ENCODE measurements around the gene TMEM263.

DNA sequence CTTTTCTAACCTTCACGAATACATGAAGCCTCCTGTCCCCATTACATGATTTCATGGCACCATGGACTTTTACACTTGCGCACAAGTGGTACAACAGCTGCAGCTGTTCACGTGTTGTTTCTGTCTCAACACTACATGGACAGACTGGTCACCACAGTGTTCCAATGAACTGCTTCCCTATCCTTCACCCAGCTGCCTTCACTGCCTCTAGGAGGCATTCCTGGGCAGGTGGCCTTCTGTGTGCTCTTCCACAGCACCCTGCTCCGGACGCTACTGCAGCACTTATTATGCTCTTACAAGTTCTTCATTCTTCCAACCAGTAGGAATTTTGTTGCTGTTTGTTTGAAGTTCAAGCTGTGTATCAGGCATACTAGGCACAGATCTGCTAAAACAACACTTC is 29.8 kb downstream of the TMEM263 start:
- TF ChIP-seq CEBPB (IDR thresholded peaks at IDR 0.05), result no peak
- no peak for TF ChIP-seq POLR2A (IDR thresholded peaks at IDR 0.05; ENCODE audit: low read length)
- TF ChIP-seq, protein P1, sequence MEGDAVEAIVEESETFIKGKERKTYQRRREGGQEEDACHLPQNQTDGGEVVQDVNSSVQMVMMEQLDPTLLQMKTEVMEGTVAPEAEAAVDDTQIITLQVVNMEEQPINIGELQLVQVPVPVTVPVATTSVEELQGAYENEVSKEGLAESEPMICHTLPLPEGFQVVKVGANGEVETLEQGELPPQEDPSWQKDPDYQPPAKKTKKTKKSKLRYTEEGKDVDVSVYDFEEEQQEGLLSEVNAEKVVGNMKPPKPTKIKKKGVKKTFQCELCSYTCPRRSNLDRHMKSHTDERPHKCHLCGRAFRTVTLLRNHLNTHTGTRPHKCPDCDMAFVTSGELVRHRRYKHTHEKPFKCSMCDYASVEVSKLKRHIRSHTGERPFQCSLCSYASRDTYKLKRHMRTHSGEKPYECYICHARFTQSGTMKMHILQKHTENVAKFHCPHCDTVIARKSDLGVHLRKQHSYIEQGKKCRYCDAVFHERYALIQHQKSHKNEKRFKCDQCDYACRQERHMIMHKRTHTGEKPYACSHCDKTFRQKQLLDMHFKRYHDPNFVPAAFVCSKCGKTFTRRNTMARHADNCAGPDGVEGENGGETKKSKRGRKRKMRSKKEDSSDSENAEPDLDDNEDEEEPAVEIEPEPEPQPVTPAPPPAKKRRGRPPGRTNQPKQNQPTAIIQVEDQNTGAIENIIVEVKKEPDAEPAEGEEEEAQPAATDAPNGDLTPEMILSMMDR (IDR thresholded peaks at IDR 0.05), result no peak
- TF ChIP-seq SREBF2 (IDR thresholded peaks at IDR 0.05), result no peak
- no peak for TF ChIP-seq ZFP36 (IDR thresholded peaks at IDR 0.05; ENCODE audit: borderline replicate concordance, partially characterized antibody)
- TF ChIP-seq, protein P2, sequence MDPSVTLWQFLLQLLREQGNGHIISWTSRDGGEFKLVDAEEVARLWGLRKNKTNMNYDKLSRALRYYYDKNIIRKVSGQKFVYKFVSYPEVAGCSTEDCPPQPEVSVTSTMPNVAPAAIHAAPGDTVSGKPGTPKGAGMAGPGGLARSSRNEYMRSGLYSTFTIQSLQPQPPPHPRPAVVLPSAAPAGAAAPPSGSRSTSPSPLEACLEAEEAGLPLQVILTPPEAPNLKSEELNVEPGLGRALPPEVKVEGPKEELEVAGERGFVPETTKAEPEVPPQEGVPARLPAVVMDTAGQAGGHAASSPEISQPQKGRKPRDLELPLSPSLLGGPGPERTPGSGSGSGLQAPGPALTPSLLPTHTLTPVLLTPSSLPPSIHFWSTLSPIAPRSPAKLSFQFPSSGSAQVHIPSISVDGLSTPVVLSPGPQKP (IDR thresholded peaks at IDR 0.05; ENCODE audit: low read depth, low read length), result no peak
- TF ChIP-seq EP300 (IDR thresholded peaks at IDR 0.05), result no peak
